Left ventricle myocardium inferior (tissue), 1 donor: ENCODE measurements around the gene BTBD16. TPM values are rescaled to one million over a fixed set of nuclear protein-coding genes. Genes with fewer than 3 reads are reported as not detected.
A peak's percentile ranks its signal among the peaks of the same experiment; 100 is the strongest.

Source experiments
- DNase-seq: peaks from one replicate; pipeline ENCODE4 v3.0.0-alpha.2; 2020
- H3K27ac ChIP-seq: fragments of 200-600 bp; replicated peaks from 2 replicates; pipeline ENCODE4 v1.8.0; 2021
- H3K27me3 ChIP-seq: fragments of 200-600 bp; 2 replicates; pipeline ENCODE4 v1.8.0; 2021; ENCODE audit warnings: low read depth
- H3K36me3 ChIP-seq: fragments of 200-600 bp; 2 replicates; pipeline ENCODE4 v1.8.0; 2021
- H3K4me1 ChIP-seq: fragments of 200-600 bp; 2 replicates; pipeline ENCODE4 v1.8.0; 2021
- H3K4me3 ChIP-seq: fragments of 200-600 bp; 2 replicates; pipeline ENCODE4 v1.8.0; 2021; ENCODE audit warnings: mild to moderate bottlenecking, moderate library complexity
- H3K9me3 ChIP-seq: fragments of 200-600 bp; replicated peaks from 2 replicates; pipeline ENCODE4 v1.8.0; 2021
- CTCF ChIP-seq: fragments of 200-600 bp; IDR thresholded peaks from 2 replicates; pipeline ENCODE4 v1.8.0; 2021; ENCODE audit warnings: antibody characterized with exemption, mild to moderate bottlenecking, borderline replicate concordance
- intact Hi-C: fragments of 100-400 bp; cut with micrococcal nuclease; formaldehyde crosslinking; loops from one replicate; pipeline ENCODE4 v1.11.0; 2022
- total RNA-seq: library from RNA; stranded (reverse); fragmentation: NEBNext Ultra II Directional; extraction: Animal tissue kit (Norgen Biotek cat#: 25700); gene quantifications from one replicate; pipeline ENCODE4 v1.2.1, GENCODE V29; 2021
- donor health status: DM: no; HTN: yes; CAD: no; lungs with severe emphysema.

Gene BTBD16
- total RNA-seq, 1 donor from 2014 or later: not detected

- Histone ChIP-seq H3K36me3 (peaks cover 42% of the 10 kb centered on the region), H3K27me3 (no peaks in the 10 kb centered on the region), H3K4me1 (peaks cover 49% of the 10 kb centered on the region), H3K27ac (peak overlapping the region; percentile 65), H3K9me3 (peaks cover 22% of the 10 kb centered on the region), H3K4me3 (no peak overlapping the region)
- no peak for DNase-seq
- TF ChIP-seq CTCF: no peak
- intact Hi-C loops: no loop called here
These were observed 5.2 kb upstream of the BTBD16 start for GRCh38 chr10:122265896-122266295.

GRCh38 chr10:122267849-122268737 is 3.0 kb upstream of the BTBD16 start:
- H3K27ac ChIP-seq: peak overlapping the region; percentile 16
- no peaks in the 10 kb centered on the region for H3K27me3 ChIP-seq
- peak; percentile 98 for TF ChIP-seq CTCF
- H3K4me1 ChIP-seq: peaks cover 49% of the 10 kb centered on the region
- no peak overlapping the region for H3K4me3 ChIP-seq
- peaks cover 32% of the 10 kb centered on the region for H3K36me3 ChIP-seq
- peak; percentile 43 for DNase-seq
- intact Hi-C loops: no loop called here
- H3K9me3 ChIP-seq: peaks cover 3% of the 10 kb centered on the region

GRCh38 chr10:122269059-122269687 is 1.9 kb upstream of the BTBD16 start:
- H3K27ac ChIP-seq: no peak overlapping the region
- peaks cover 38% of the 10 kb centered on the region for H3K4me1 ChIP-seq
- TF ChIP-seq CTCF: no peak
- H3K27me3 ChIP-seq: no peaks in the 10 kb centered on the region
- intact Hi-C loops: no loop called here
- H3K9me3 ChIP-seq: no peaks in the 10 kb centered on the region
- DNase-seq: no peak
- H3K36me3 ChIP-seq: peaks cover 30% of the 10 kb centered on the region
- H3K4me3 ChIP-seq: no peak overlapping the region

GRCh38 chr10:122273966-122274545 is 3.0 kb downstream of the BTBD16 start:
- Histone ChIP-seq H3K4me1 (no peaks in the 10 kb centered on the region), H3K4me3 (no peak overlapping the region), H3K36me3 (peaks cover 11% of the 10 kb centered on the region), H3K27me3 (no peaks in the 10 kb centered on the region), H3K27ac (no peak overlapping the region), H3K9me3 (no peaks in the 10 kb centered on the region)
- intact Hi-C loops: no loop called here
- no peak for DNase-seq
- no peak for TF ChIP-seq CTCF

- H3K4me3 ChIP-seq: no peak overlapping the region
- no peak for TF ChIP-seq CTCF
- H3K27me3 ChIP-seq: no peaks in the 10 kb centered on the region
- intact Hi-C loops: no loop called here
- no peaks in the 10 kb centered on the region for H3K36me3 ChIP-seq
- H3K9me3 ChIP-seq: no peaks in the 10 kb centered on the region
- no peak for DNase-seq
- peaks cover 6% of the 10 kb centered on the region for H3K4me1 ChIP-seq
- no peak overlapping the region for H3K27ac ChIP-seq
These were observed 5.6 kb downstream of the BTBD16 start for GRCh38 chr10:122276611-122277208.
